ENCODE results near the gene IGFLR1.

Gene IGFLR1

GRCh38 chr19:35740423-35741202 lies 1.6 kb downstream of the IGFLR1 start:
- Histone ChIP-seq H3K27me3 (ENCODE audit: control insufficient read depth, insufficient read depth, low read length) (no peaks in the 10 kb centered on the region), H3K4me3 (ENCODE audit: low read length) (peak overlapping the region; percentile 58), H3K9me3 (ENCODE audit: control insufficient read depth, low read depth, low read length) (no peaks in the 10 kb centered on the region), H3K27ac (ENCODE audit: low read length) (peak overlapping the region; percentile 81), H3K4me1 (ENCODE audit: control insufficient read depth, low read depth, low read length) (peaks cover 5% of the 10 kb centered on the region), H3K9ac (ENCODE audit: low read length) (peak overlapping the region; percentile 50), H3K36me3 (ENCODE audit: control insufficient read depth, low read depth, low read length) (peaks cover 22% of the 10 kb centered on the region)

DNA sequence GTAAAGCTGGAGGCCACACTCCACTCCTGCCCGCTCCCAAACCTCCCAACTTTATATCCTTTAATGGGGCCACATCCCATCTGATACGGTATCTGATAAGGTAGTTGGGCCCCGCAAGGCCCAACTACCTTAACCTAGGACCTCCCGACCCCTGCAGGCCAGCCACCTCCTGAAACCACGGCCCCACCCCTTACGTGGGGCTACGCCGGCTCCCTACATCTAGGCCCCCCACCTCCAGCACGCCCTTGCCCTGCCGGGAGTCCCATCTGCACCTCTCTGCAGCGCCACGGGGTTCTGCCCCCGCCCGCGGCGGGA lies 2.2 kb downstream of the IGFLR1 start:
- Histone ChIP-seq H3K27ac (ENCODE audit: low read length) (no peak overlapping the region), H3K4me3 (ENCODE audit: low read length) (peak overlapping the region; percentile 58)

GRCh38 chr19:35739275-35740107 lies 2.8 kb downstream of the IGFLR1 start:
- Histone ChIP-seq H3K9ac (ENCODE audit: low read length) (peak overlapping the region; percentile 6), H3K27me3 (ENCODE audit: control insufficient read depth, insufficient read depth, low read length) (no peaks in the 10 kb centered on the region), H3K4me1 (ENCODE audit: control insufficient read depth, low read depth, low read length) (peaks cover 4% of the 10 kb centered on the region), H3K27ac (ENCODE audit: low read length) (no peak overlapping the region), H3K36me3 (ENCODE audit: control insufficient read depth, low read depth, low read length) (peaks cover 22% of the 10 kb centered on the region), H3K4me3 (ENCODE audit: low read length) (peak overlapping the region; percentile 58), H3K9me3 (ENCODE audit: control insufficient read depth, low read depth, low read length) (no peaks in the 10 kb centered on the region)

More for the DNA sequence above, 2.2 kb downstream of the IGFLR1 start:
- peak overlapping the region; percentile 6 for H3K9ac ChIP-seq (ENCODE audit: low read length)
- H3K27me3 ChIP-seq (ENCODE audit: control insufficient read depth, insufficient read depth, low read length) = no peaks in the 10 kb centered on the region
- H3K36me3 ChIP-seq (ENCODE audit: control insufficient read depth, low read depth, low read length) = peaks cover 22% of the 10 kb centered on the region
- H3K9me3 ChIP-seq (ENCODE audit: control insufficient read depth, low read depth, low read length) = no peaks in the 10 kb centered on the region
- H3K4me1 ChIP-seq (ENCODE audit: control insufficient read depth, low read depth, low read length) = peaks cover 5% of the 10 kb centered on the region

GRCh38 chr19:35738887-35739229 lies 3.4 kb downstream of the IGFLR1 start:
- H3K27me3 ChIP-seq (ENCODE audit: control insufficient read depth, insufficient read depth, low read length) = no peaks in the 10 kb centered on the region
- peaks cover 27% of the 10 kb centered on the region for H3K36me3 ChIP-seq (ENCODE audit: control insufficient read depth, low read depth, low read length)
- H3K9ac ChIP-seq (ENCODE audit: low read length) = no peak overlapping the region
- H3K4me3 ChIP-seq (ENCODE audit: low read length) = no peak overlapping the region
- H3K27ac ChIP-seq (ENCODE audit: low read length) = no peak overlapping the region
- no peaks in the 10 kb centered on the region for H3K4me1 ChIP-seq (ENCODE audit: control insufficient read depth, low read depth, low read length)
- no peaks in the 10 kb centered on the region for H3K9me3 ChIP-seq (ENCODE audit: control insufficient read depth, low read depth, low read length)

DNA sequence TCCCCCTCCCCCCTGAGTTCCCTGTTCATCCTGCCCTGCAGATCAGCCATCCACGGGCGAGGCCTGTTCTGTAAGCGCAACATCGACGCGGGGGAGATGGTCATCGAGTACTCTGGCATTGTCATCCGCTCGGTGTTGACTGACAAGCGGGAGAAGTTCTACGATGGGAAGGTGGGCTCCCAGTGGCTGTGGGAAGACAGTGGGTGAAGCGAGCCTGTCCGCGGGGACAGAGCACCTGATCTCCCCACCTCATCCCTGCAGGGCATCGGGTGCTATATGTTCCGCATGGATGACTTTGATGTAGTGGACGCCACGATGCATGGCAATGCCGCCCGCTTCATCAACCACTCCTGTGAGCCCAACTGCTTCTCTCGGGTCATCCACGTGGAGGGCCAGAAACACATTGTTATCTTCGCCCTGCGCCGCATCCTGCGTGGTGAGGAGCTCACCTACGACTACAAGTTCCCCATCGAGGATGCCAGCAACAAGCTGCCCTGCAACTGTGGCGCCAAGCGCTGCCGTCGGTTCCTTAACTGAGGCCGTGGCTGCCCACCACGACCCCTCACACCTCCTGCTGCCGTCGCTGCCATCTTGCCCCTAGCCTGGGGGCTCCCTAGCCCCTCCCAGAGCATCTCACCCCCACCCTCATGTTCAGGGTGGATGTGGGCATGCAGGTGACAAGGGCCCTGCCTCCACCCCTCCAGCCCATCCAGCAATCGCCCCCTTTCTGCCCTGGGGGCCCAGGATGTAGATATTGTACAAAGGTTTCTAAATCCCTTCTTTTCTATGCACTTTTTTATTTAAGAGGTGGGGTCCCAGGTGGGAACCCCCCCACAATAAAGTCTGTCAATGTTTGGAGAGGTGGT lies 4.0 kb downstream of the IGFLR1 start:
- H3K4me1 ChIP-seq (ENCODE audit: control insufficient read depth, low read depth, low read length) = no peaks in the 10 kb centered on the region
- H3K27me3 ChIP-seq (ENCODE audit: control insufficient read depth, insufficient read depth, low read length) = no peaks in the 10 kb centered on the region
- peaks cover 32% of the 10 kb centered on the region for H3K36me3 ChIP-seq (ENCODE audit: control insufficient read depth, low read depth, low read length)
- H3K4me3 ChIP-seq (ENCODE audit: low read length) = no peak overlapping the region
- no peak overlapping the region for H3K9ac ChIP-seq (ENCODE audit: low read length)
- H3K9me3 ChIP-seq (ENCODE audit: control insufficient read depth, low read depth, low read length) = no peaks in the 10 kb centered on the region
- no peak overlapping the region for H3K27ac ChIP-seq (ENCODE audit: low read length)

GRCh38 chr19:35736913-35737886 lies 5.1 kb downstream of the IGFLR1 start:
- peaks cover 37% of the 10 kb centered on the region for H3K36me3 ChIP-seq (ENCODE audit: control insufficient read depth, low read depth, low read length)
- H3K27ac ChIP-seq (ENCODE audit: low read length) = no peak overlapping the region
- no peaks in the 10 kb centered on the region for H3K9me3 ChIP-seq (ENCODE audit: control insufficient read depth, low read depth, low read length)
- H3K4me1 ChIP-seq (ENCODE audit: control insufficient read depth, low read depth, low read length) = no peaks in the 10 kb centered on the region
- H3K27me3 ChIP-seq (ENCODE audit: control insufficient read depth, insufficient read depth, low read length) = no peaks in the 10 kb centered on the region
- no peak overlapping the region for H3K4me3 ChIP-seq (ENCODE audit: low read length)
- no peak overlapping the region for H3K9ac ChIP-seq (ENCODE audit: low read length)

DNA sequence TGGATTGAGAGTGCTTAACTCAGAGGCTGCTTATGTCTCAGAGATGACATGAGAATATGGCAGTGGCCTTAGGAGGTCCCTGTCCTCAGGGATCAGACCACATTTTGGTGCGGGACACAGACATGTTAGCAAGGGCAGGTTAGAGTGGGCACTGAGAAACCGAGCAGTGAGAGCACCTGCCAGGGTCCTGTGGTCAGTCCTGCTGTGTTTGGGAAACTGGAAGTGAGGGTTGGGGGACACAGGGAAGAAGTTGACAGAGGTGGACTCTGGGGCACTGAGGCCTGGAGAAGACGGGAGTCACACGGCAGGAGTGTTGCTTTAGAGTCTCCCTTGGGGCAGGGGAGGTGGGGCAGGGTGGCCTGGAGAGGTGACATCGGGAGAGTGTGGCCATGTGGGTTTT lies 7.4 kb downstream of the IGFLR1 start:
- peaks cover 60% of the 10 kb centered on the region for H3K36me3 ChIP-seq (ENCODE audit: control insufficient read depth, low read depth, low read length)

DNA sequence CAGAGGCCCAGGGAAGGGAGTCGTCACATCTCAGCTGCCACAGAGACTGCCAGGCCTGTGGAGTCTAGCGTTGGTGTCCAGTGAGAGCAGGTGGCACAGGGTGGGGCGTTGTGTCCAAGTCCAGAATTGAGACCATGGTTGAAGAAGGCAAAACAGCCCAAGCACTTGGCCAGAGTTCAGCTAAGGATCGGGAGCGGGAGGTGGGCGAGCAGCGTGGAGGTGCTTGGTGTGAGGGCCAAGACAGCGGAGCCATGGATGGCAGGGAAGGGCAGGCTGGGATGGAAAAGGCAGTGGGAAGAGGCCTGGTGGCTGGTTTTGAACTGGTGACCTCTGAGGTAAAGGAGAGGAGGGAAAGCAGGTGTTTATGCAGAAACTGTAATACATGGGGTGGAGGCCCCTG lies 8.0 kb downstream of the IGFLR1 start:
- Histone ChIP-seq H3K27me3 (ENCODE audit: control insufficient read depth, insufficient read depth, low read length) (no peaks in the 10 kb centered on the region), H3K36me3 (ENCODE audit: control insufficient read depth, low read depth, low read length) (peaks cover 66% of the 10 kb centered on the region), H3K9me3 (ENCODE audit: control insufficient read depth, low read depth, low read length) (no peaks in the 10 kb centered on the region), H3K27ac (ENCODE audit: low read length) (no peak overlapping the region), H3K9ac (ENCODE audit: low read length) (no peak overlapping the region), H3K4me1 (ENCODE audit: control insufficient read depth, low read depth, low read length) (no peaks in the 10 kb centered on the region), H3K4me3 (ENCODE audit: low read length) (no peak overlapping the region)

More for the DNA sequence above, 7.4 kb downstream of the IGFLR1 start:
- H3K9me3 ChIP-seq (ENCODE audit: control insufficient read depth, low read depth, low read length) = no peaks in the 10 kb centered on the region
- no peak overlapping the region for H3K4me3 ChIP-seq (ENCODE audit: low read length)
- no peak overlapping the region for H3K27ac ChIP-seq (ENCODE audit: low read length)
- no peaks in the 10 kb centered on the region for H3K4me1 ChIP-seq (ENCODE audit: control insufficient read depth, low read depth, low read length)
- no peak overlapping the region for H3K9ac ChIP-seq (ENCODE audit: low read length)
- H3K27me3 ChIP-seq (ENCODE audit: control insufficient read depth, insufficient read depth, low read length) = no peaks in the 10 kb centered on the region

DNA sequence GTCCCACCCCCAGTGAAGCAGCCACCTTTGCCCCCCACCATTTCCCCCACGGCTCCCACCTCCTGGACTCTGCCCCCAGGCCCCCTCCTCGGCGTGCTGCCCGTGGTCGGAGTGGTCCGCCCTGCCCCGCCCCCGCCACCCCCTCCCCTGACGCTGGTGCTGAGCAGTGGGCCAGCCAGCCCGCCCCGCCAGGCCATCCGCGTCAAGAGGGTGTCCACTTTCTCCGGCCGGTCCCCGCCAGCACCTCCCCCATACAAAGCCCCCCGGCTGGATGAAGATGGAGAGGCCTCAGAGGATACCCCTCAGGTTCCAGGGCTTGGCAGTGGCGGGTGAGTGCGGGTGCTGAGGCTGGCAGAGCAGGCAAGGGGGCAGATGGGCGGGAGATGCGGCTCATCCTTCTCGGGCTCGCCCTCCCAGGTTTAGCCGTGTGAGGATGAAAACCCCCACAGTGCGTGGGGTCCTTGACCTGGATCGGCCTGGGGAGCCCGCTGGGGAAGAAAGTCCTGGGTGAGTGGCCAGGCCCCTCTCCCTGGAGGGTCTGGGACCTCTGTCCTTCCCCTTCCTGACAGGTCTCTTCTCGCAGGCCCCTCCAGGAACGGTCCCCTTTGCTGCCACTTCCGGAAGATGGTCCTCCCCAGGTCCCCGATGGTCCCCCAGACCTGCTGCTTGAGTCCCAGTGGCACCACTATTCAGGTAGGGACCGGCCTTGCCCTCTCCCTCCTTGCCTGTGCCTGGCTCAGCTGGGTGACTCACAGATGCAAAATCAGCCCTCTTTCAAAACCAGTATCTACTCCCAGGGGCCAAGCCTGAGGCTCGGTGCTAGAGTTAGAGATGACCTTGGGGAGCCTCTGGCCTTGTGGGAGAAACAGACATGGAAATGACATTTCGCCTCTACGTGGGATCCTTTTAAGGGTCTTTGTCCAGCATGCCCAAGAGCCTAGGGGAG lies 8.8 kb downstream of the IGFLR1 start:
- Histone ChIP-seq H3K9ac (ENCODE audit: low read length) (no peak overlapping the region), H3K27ac (ENCODE audit: low read length) (no peak overlapping the region), H3K9me3 (ENCODE audit: control insufficient read depth, low read depth, low read length) (no peaks in the 10 kb centered on the region), H3K4me1 (ENCODE audit: control insufficient read depth, low read depth, low read length) (no peaks in the 10 kb centered on the region), H3K27me3 (ENCODE audit: control insufficient read depth, insufficient read depth, low read length) (no peaks in the 10 kb centered on the region), H3K36me3 (ENCODE audit: control insufficient read depth, low read depth, low read length) (peaks cover 70% of the 10 kb centered on the region), H3K4me3 (ENCODE audit: low read length) (no peak overlapping the region)

Measured in iPS-18a (cell line).